ENCODE measurements around the gene MTA1. TPM values are rescaled to one million over a fixed set of nuclear protein-coding genes. Genes with fewer than 3 reads are reported as not detected.
A peak's percentile ranks its signal among the peaks of the same experiment; 100 is the strongest.

Gene MTA1
- total and polyA plus RNA-seq, 2 donors (not counting 1 experiment from before 2014, with no cell fraction given) = 137 to 147 TPM

DNA sequence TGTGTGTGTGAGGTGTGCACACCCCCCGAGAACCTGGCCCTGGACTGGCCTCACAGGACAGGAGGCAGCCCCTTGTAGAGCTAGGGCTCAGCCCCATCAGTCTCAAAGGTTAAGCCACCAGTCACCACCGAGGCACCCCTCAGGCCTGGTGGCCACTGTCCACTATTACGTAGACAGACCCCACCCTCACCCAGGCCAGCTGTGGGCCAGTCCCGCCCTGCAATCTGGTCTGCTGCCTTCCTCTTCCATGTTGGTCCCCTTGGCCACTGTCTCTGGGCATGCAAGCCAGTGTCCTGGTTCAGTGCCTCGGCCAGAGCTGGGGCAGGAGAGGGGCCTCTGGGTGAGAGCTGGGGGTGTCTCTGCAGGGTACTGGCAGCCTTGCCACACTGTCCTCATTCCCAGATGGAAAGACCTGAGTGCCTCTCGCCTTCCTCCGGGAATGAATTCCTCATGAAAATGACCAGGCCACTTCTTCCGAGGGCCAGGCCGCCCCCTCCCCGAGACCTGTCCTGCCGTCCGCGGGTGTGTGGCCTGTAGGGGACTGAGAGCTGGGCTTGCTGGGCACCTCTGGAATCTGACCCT, 22.2 kb upstream of the MTA1 start:
- TF ChIP-seq EZH2 (IDR thresholded peaks at IDR 0.05; ENCODE audit: borderline replicate concordance, insufficient read depth, low read depth, low read length, poor library complexity, severe bottlenecking) = no peak
- TF ChIP-seq CTCF (IDR thresholded peaks at IDR 0.05) = no peak
- H3K36me3 ChIP-seq (replicated peaks in 1 of 2; ENCODE audit: control extremely low read depth in 1 of 2, control insufficient read depth in 1 of 2, extremely low read depth in 1 of 2, insufficient read depth in 2 of 2, low read length in 1 of 2) = peaks cover 0 to 2% of the 10 kb centered on the region in 2 experiments
- Mint-ChIP-seq H3K9me3 (ENCODE audit: insufficient read depth) (no peaks in the 10 kb centered on the region), H3K4me3 (peak overlapping the region; percentile 90), H3K27ac (peak overlapping the region; percentile 91), H3K27me3 (no peaks in the 10 kb centered on the region), H3K4me1 (peaks cover 16% of the 10 kb centered on the region)
- H3K4me2 ChIP-seq (replicated peaks; ENCODE audit: low read depth, low read length, poor library complexity, severe bottlenecking) = peak overlapping the region; percentile 100
- H3K9me3 ChIP-seq (ENCODE audit: control extremely low read depth in 1 of 3, control insufficient read depth in 2 of 3, insufficient read depth in 1 of 3, low read length in 2 of 3) = peaks cover 0 to 6% (median 0%) of the 10 kb centered on the region in 3 donors
- peak overlapping the region in 4 of 5 experiments; percentile 54 to 94 (median 86) for H3K4me3 ChIP-seq (ENCODE audit: control extremely low read depth in 1 of 5, extremely low read depth in 1 of 5, insufficient read depth in 1 of 5, low read depth in 2 of 5, low read length in 4 of 5)
- H3K79me2 ChIP-seq (ENCODE audit: control insufficient read depth, insufficient read depth, low read length) = peaks cover 18% of the 10 kb centered on the region
- CTCF ChIA-PET = interaction anchor here (1.0 to 3.4 kb wide), 3 partner anchors 27 to 92 kb away, joined by 3 to 11 read pairs (median 3); no protein-coding TSS in a partner anchor
- H2AFZ ChIP-seq (ENCODE audit: insufficient read depth, low read depth, low read length, poor library complexity, severe bottlenecking) = peak overlapping the region; percentile 91
- DNase-seq (no peak), ATAC-seq (ENCODE audit: low read depth) (no peak)
- 98% methylated on average over 9 of the region's 13 CpGs for WGBS (ENCODE audit: insufficient coverage)
- peak overlapping the region; percentile 96 for H3K9ac ChIP-seq (ENCODE audit: low read length)
- no peaks in the 10 kb centered on the region for H3K27me3 ChIP-seq (replicated peaks in 1 of 4; ENCODE audit: control extremely low read depth in 1 of 4, control insufficient read depth in 3 of 4, insufficient read depth in 4 of 4, low read length in 3 of 4)
- H3K4me1 ChIP-seq (ENCODE audit: control insufficient read depth in 2 of 2, insufficient read depth in 2 of 2, low read length in 2 of 2) = peaks cover 16 to 23% of the 10 kb centered on the region in 2 donors
- peak overlapping the region; percentile 75 to 86 for H3K27ac ChIP-seq (ENCODE audit: low read length in 2 of 2)
- intact Hi-C loops (cut with micrococcal nuclease) = loop anchor here (5.0 kb wide), 1 partner anchor 95 kb away; the partner anchor contains the start of gene BRF1
- POLR2A ChIA-PET = interaction anchor here (0.6 to 1.1 kb wide), 4 partner anchors 34 to 97 kb away, joined by 3 read pairs; partner anchors contain the start of genes BRF1 and CRIP1
- H4K20me1 ChIP-seq (ENCODE audit: control insufficient read depth, insufficient read depth, low read length, poor library complexity, severe bottlenecking) = peaks cover 5% of the 10 kb centered on the region
